ENCODE data around the gene MB21D2.

Gene MB21D2

GRCh38 chr3:192919901-192920300, 2.2 kb upstream of the MB21D2 start (continued):
- TF ChIP-seq SP3 (tag by site-specific recombination; IDR thresholded peaks at IDR 0.05) = no peak

GRCh38 chr3:192918275-192918588, 576 bp upstream of the MB21D2 start:
- Histone ChIP-seq H3K4me3 (ENCODE audit: low read depth, low read length) (peak overlapping the region; percentile 84), H3K36me3 (ENCODE audit: control insufficient read depth in 2 of 2, insufficient read depth in 1 of 2, low read length in 2 of 2) (no peaks in the 10 kb centered on the region), H3K4me1 (ENCODE audit: control insufficient read depth, insufficient read depth, low read length) (0 out of 2 replicates have a peak, but pooled peaks cover 4% of the 10 kb centered on the region), H3K27ac (ENCODE audit: extremely low read depth, low read depth, low read length) (peak overlapping the region; percentile 91), H3K9me3 (ENCODE audit: control insufficient read depth, insufficient read depth, low read depth, low read length) (no peaks in the 10 kb centered on the region)
- ChIA-PET CTCF (interaction anchor here (0.7 to 7.6 kb wide), 5 partner anchors 20 to 123 kb away, joined by 3 to 73 read pairs (median 3); no protein-coding TSS in a partner anchor), POLR2A (interaction anchor here (0.9 to 2.7 kb wide), 13 partner anchors 10 to 123 kb away, joined by 3 to 20 read pairs (median 5); no protein-coding TSS in a partner anchor)
- no peak for TF ChIP-seq ZNF664 (tag by site-specific recombination; IDR thresholded peaks at IDR 0.05)
- 0 out of 2 replicates have a peak, but pooled peaks have one; percentile 3 for TF ChIP-seq ZBTB8A (tag by site-specific recombination; IDR thresholded peaks at IDR 0.05)
- TF ChIP-seq ZNF660 (tag by site-specific recombination; IDR thresholded peaks at IDR 0.05) = 0 out of 2 replicates have a peak, but pooled peaks have one; percentile 13
- TF ChIP-seq, protein P1, sequence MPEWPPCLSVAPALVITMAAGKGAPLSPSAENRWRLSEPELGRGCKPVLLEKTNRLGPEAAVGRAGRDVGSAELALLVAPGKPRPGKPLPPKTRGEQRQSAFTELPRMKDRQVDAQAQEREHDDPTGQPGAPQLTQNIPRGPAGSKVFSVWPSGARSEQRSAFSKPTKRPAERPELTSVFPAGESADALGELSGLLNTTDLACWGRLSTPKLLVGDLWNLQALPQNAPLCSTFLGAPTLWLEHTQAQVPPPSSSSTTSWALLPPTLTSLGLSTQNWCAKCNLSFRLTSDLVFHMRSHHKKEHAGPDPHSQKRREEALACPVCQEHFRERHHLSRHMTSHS (tag by site-specific recombination; IDR thresholded peaks at IDR 0.05) = no peak
- peak; percentile 30 for TF ChIP-seq SP3 (tag by site-specific recombination; IDR thresholded peaks at IDR 0.05)
- TF ChIP-seq ZNF558 (tag by site-specific recombination; IDR thresholded peaks at IDR 0.05) = 0 out of 2 replicates have a peak, but pooled peaks have one; percentile 74

DNA sequence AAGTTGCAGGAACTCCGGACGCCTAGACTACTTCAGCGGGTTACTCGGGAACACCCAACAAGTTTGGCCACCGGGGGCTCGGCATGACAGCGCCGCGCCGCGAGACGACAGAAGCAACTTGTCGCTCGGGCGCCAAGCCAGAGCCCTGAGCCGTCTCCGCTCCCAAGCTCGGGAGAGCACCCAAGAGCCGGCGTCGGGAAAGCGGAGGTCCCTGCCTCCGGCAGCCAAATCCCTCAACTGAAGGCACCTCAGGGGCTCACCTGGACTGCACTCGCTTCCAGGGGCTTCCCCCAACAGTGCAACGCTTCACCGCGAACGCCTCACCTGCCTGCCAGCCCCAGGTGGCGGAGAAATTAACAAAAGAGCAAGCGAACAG, 640 bp downstream of the MB21D2 start:
- Histone ChIP-seq H3K4me1 (ENCODE audit: control insufficient read depth, insufficient read depth, low read length) (0 out of 2 replicates have a peak, but pooled peaks cover 4% of the 10 kb centered on the region), H3K27ac (ENCODE audit: extremely low read depth, low read depth, low read length) (peak overlapping the region; percentile 96), H3K9me3 (ENCODE audit: control insufficient read depth, insufficient read depth, low read depth, low read length) (no peaks in the 10 kb centered on the region), H3K4me3 (ENCODE audit: low read depth, low read length) (peak overlapping the region; percentile 84), H3K36me3 (ENCODE audit: control insufficient read depth in 2 of 2, insufficient read depth in 1 of 2, low read length in 2 of 2) (no peaks in the 10 kb centered on the region)
- ChIA-PET CTCF (interaction anchor here (0.6 to 7.6 kb wide), 6 partner anchors 20 to 124 kb away, joined by 3 to 73 read pairs (median 6); no protein-coding TSS in a partner anchor), POLR2A (interaction anchor here (0.7 to 2.7 kb wide), 15 partner anchors 11 to 124 kb away, joined by 3 to 20 read pairs (median 5); no protein-coding TSS in a partner anchor)
- TF ChIP-seq ZBTB17 (tag by site-specific recombination; IDR thresholded peaks at IDR 0.05) (peak; percentile 83), CTCF (tag by site-specific recombination; IDR thresholded peaks at IDR 0.05) (peak; percentile 33; the same call in 1 of the 2 replicates), ZNF776 (tag by site-specific recombination; IDR thresholded peaks at IDR 0.05; ENCODE audit: borderline replicate concordance) (no peak), ZNF311 (tag by site-specific recombination; IDR thresholded peaks at IDR 0.05; ENCODE audit: borderline replicate concordance) (no peak), ZNF2 (tag by site-specific recombination; IDR thresholded peaks at IDR 0.05) (no peak), SCRT2 (tag by site-specific recombination; IDR thresholded peaks at IDR 0.05) (peak; percentile 91), KLF10 (tag by site-specific recombination; IDR thresholded peaks at IDR 0.05) (0 out of 2 replicates have a peak, but pooled peaks have one; percentile 12), ZXDB (tag by site-specific recombination; IDR thresholded peaks at IDR 0.05) (no peak), ZNF114 (tag by site-specific recombination; IDR thresholded peaks at IDR 0.05) (no peak), GLI2 (tag by site-specific recombination; IDR thresholded peaks at IDR 0.05; ENCODE audit: borderline replicate concordance, low read depth) (no peak), ZNF510 (tag by site-specific recombination; IDR thresholded peaks at IDR 0.05; ENCODE audit: insufficient replicate concordance) (no peak), ZNF621 (tag by site-specific recombination; IDR thresholded peaks at IDR 0.05) (no peak), ZNF221 (tag by site-specific recombination; IDR thresholded peaks at IDR 0.05; ENCODE audit: borderline replicate concordance) (no peak), IKZF3 (tag by site-specific recombination; IDR thresholded peaks at IDR 0.05) (peak; percentile 17; the same call in 1 of the 2 replicates), ZNF555 (tag by site-specific recombination; conservative IDR thresholded peaks at IDR 0.05) (no peak), ZBTB1 (tag by site-specific recombination; IDR thresholded peaks at IDR 0.05) (no peak), ZNF214 (tag by site-specific recombination; IDR thresholded peaks at IDR 0.05; ENCODE audit: borderline replicate concordance) (no peak), ZNF10 (tag by site-specific recombination; IDR thresholded peaks at IDR 0.05) (no peak)
- TF ChIP-seq, protein P2, sequence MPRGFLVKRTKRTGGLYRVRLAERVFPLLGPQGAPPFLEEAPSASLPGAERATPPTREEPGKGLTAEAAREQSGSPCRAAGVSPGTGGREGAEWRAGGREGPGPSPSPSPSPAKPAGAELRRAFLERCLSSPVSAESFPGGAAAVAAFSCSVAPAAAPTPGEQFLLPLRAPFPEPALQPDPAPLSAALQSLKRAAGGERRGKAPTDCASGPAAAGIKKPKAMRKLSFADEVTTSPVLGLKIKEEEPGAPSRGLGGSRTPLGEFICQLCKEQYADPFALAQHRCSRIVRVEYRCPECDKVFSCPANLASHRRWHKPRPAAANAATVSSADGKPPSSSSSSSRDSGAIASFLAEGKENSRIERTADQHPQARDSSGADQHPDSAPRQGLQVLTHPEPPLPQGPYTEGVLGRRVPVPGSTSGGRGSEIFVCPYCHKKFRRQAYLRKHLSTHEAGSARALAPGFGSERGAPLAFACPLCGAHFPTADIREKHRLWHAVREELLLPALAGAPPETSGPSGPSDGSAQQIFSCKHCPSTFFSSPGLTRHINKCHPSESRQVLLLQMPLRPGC (tag by site-specific recombination; IDR thresholded peaks at IDR 0.05) = no peak
- TF ChIP-seq, protein P3, sequence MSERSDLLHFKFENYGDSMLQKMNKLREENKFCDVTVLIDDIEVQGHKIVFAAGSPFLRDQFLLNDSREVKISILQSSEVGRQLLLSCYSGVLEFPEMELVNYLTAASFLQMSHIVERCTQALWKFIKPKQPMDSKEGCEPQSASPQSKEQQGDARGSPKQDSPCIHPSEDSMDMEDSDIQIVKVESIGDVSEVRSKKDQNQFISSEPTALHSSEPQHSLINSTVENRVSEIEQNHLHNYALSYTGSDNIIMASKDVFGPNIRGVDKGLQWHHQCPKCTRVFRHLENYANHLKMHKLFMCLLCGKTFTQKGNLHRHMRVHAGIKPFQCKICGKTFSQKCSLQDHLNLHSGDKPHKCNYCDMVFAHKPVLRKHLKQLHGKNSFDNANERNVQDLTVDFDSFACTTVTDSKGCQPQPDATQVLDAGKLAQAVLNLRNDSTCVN (tag by site-specific recombination; optimal IDR thresholded peaks at IDR 0.05) = peak; percentile 56
- TF ChIP-seq, protein P4, sequence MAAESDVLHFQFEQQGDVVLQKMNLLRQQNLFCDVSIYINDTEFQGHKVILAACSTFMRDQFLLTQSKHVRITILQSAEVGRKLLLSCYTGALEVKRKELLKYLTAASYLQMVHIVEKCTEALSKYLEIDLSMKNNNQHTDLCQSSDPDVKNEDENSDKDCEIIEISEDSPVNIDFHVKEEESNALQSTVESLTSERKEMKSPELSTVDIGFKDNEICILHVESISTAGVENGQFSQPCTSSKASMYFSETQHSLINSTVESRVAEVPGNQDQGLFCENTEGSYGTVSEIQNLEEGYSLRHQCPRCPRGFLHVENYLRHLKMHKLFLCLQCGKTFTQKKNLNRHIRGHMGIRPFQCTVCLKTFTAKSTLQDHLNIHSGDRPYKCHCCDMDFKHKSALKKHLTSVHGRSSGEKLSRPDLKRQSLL (tag by site-specific recombination; IDR thresholded peaks at IDR 0.05) = peak; percentile 80; the same call in 1 of the 2 replicates

Measured in HEK293 (cell line).